Astrocyte of the cerebellum (primary cell): Measurements from ENCODE around the gene GCNT2.
"Not testable (repeated sequence)": the region's sequence is repeated elsewhere in the genome, so short reads cannot be mapped to it uniquely, and the experiment has no call there.

Experiments
- DNase-seq: peaks from one replicate; pipeline ENCODE4 v3.0.0-alpha.2; 2011; ENCODE audit warnings: low read depth
- H3K4me3 ChIP-seq: 2 replicates; pipeline ENCODE4 v1.5.1; 2011; ENCODE audit warnings: mild to moderate bottlenecking, low read depth, low read length, moderate library complexity
- CTCF ChIP-seq: IDR thresholded peaks from 2 replicates; pipeline ENCODE4 v1.5.1; 2012; ENCODE audit warnings: low read length, low read depth, moderate library complexity, mild to moderate bottlenecking; ENCODE audit errors: missing control alignments
- in situ Hi-C: cut with HindIII; loops from 2 replicates; pipeline ENCODE4 v1.10.0; 2017; ENCODE audit warnings: low sequenced_read_pairs

Gene GCNT2

GRCh38 chr6:10526156-10526555 is 5.0 kb downstream of the GCNT2 start:
- no peak for TF ChIP-seq CTCF
- no peak for DNase-seq
- in situ Hi-C loops, result no loop called here
- no peak overlapping the region for H3K4me3 ChIP-seq

GRCh38 chr6:10528158-10528981 is 7.2 kb downstream of the GCNT2 start:
- TF ChIP-seq CTCF, result no peak
- DNase-seq, result no peak
- H3K4me3 ChIP-seq, result no peak overlapping the region
- in situ Hi-C loops, result no loop called here

DNA sequence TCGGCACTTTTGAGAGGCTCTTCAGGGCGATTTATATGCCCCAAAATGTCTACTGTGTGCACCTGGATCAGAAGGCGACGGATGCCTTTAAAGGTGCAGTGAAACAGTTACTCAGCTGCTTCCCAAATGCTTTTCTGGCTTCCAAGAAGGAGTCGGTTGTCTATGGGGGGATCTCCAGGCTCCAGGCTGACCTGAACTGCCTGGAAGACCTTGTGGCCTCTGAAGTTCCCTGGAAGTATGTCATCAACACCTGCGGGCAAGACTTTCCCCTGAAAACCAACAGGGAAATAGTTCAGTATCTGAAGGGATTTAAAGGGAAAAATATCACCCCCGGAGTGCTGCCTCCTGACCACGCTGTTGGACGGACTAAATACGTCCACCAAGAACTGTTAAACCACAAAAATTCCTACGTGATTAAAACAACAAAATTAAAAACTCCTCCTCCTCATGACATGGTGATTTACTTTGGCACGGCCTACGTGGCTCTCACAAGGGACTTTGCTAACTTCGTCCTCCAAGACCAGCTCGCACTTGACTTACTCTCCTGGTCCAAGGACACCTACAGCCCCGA is 8.2 kb downstream of the GCNT2 start:
- DNase-seq, result no peak
- in situ Hi-C loops, result no loop called here
- H3K4me3 ChIP-seq, result no peak overlapping the region
- no peak for TF ChIP-seq CTCF

DNA sequence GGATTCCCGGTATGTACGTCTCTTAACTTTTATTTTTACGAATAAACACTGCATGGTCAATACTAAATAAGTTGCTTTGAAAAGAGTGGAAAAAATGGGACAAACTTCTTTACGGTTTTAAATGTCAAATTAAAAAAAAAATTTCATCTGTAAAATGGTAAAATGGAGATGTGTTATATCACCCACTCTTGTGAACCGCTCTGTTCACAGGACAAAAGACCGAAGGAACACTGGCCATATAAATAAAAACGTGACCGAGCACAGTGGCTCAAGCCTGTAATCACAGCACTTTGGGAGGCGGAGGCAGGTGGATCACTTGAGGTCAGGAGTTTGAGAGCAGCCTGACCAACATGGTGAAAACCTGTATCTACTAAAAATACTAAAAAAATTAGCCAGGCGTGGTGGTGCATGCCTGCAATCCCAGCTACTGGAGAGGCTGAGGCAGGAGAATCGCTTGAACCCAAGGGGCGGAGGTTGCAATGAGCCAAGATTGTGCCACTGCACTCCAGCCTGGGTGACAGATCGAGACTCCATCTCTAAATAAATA is 8.8 kb downstream of the GCNT2 start:
- H3K4me3 ChIP-seq, in situ Hi-C loops: not testable (repeated sequence)

DNA sequence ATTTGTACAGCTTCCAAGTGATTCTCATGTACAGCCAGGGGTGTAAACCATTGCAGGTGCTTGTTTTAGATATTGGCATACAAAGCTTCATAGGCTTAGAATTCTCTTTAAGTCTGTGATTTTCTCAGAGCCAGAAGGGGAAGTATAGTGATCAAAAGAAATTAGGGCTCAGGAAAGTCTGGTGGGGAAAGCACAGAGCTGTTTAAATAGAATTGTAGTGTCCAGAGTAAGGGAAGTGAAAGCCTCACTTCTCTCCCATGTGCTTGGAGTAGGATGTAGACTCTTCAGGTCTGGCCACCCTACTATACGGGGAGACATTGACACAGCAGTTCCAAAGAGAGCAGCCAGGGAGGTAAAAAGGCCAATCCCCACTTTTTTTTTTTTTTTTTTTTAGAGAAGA is 10.4 kb downstream of the GCNT2 start:
- TF ChIP-seq CTCF, result no peak
- no peak overlapping the region for H3K4me3 ChIP-seq
- DNase-seq, result no peak
- in situ Hi-C loops, result no loop called here

More for the DNA sequence above, 8.8 kb downstream of the GCNT2 start:
- not testable (repeated sequence) for DNase-seq

DNA sequence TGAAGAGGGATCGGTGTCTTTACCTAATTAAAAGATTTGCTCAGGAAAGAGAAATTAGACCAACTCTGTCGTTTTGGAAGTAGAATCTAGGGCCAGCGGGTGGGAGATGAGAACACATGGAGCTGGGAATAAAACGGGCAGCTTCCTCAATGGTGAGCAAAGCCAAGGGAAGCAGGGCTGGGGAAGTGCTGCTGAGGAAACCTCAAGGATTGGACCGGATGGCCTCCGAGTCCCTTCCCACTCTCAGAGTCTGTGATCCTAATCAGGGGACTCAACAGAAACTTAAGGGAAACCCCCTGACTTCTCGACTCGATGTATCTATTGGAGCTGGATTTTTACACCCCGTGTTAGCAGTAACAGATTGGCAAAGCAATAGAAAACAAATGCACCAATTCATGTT is 10.8 kb downstream of the GCNT2 start:
- TF ChIP-seq CTCF, result no peak
- no peak overlapping the region for H3K4me3 ChIP-seq
- in situ Hi-C loops, result no loop called here
- no peak for DNase-seq

DNA sequence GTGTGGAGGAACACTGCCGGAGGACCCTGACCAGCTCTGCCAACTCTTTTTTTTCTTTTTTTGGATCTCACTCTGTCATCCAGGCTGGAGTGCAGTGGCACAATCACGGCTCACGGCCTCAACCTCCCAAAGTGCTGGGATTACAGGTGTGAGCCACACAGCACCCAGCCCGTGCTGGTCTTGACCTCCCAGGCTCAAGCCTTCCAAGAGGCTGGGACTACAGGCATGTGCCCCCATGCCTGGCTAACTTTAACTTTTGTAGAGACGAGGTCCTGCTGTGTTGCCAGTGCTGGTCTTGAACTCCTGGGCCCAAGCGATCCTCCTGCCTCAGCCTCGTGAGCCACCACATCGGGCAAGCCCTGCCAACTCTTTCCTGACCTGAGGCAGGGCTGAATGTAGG is 11.2 kb downstream of the GCNT2 start:
- TF ChIP-seq CTCF, result no peak
- DNase-seq, result no peak
- no peak overlapping the region for H3K4me3 ChIP-seq
- in situ Hi-C loops, result no loop called here
